ENCODE data around the gene TBX1. TPM values are rescaled to one million over a fixed set of nuclear protein-coding genes. Genes with fewer than 3 reads are reported as not detected.
A peak's percentile ranks its signal among the peaks of the same experiment; 100 is the strongest.
"Not testable (repeated sequence)": the region's sequence is repeated elsewhere in the genome, so short reads cannot be mapped to it uniquely, and the experiment has no call there.

The TBX1 gene
- total RNA-seq, 2 experiments from 2014 or later = not detected

DNA sequence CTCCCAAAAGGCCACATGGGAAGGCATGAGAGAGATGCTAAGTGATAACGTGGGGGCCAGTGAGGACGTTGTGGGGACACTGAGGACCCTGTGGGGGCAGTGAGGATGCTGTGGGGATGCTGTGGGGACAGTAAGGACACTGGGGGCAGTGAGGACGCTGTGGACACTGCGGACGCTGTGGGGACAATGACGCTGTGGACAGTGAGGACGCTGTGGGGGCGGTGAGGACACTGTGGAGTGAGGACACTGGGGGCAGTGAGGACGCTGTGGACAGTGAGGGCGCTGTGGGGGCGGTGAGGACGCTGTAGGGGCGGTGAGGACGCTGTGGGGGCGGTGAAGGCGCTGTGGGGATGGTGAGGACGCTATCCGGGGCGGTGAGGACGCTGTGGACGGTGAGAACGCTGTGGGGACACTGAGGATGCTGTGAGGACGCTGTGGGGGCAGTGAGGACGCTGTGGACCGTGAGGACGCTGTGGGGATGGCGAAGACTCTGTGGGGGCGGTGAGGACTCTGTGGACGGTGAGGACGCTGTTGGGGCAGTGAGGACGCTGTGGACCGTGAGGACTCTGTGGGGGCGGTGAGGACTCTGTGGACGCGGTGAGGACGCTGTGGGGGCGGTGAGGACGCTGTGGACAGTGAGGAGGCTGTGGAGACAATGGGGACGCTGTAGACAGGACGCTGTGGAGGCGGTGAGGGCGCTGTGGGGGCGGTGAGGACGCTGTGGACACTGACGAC, 35.5 kb upstream of the TBX1 start:
- intact Hi-C loops (cut with micrococcal nuclease) = no loop called here
- Mint-ChIP-seq H3K27ac (no peak overlapping the region), H3K4me3 (no peak overlapping the region), H3K36me3 (no peaks in the 10 kb centered on the region), H3K9me3 (no peaks in the 10 kb centered on the region), H3K4me1 (ENCODE audit: low read depth) (peaks cover 3% of the 10 kb centered on the region), H3K27me3 (peaks cover 37% of the 10 kb centered on the region)
- ChIA-PET POLR2A (no interaction called here), CTCF (no interaction called here)
- DNase-seq = no peak

DNA sequence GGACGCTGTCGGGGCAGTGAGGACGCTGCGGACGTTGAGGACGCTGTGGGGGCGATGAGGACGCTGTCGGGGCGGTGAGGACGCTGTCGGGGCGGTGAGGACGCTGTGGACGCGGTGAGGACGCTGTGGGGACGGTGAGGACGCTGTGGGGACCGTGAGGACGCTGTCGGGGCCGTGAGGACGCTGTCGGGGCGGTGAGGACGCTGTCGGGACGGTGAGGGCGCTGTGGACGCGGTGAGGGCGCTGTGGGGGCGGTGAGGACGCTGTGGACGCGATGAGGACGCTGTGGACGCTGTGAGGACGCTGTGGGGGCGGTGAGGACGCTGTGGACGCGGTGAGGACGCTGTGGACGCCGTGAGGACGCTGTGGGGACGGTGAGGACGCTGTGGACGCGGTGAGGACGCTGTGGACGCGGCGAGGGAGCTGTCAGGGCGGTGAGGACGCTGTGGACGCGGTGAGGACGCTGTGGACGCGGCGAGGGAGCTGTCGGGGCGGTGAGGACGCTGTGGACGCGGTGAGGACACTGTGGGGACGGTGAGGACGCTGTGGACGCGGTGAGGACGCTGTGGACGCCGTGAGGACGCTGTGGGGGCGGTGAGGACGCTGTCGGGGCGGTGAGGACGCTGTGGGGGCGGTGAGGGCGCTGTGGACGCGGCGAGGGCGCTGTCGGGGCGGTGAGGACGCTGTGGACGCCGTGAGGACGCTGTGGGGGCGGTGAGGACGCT, 34.4 kb upstream of the TBX1 start:
- POLR2A ChIA-PET; H3K9me3 Mint-ChIP-seq; H3K4me1 Mint-ChIP-seq (ENCODE audit: low read depth); H3K36me3 Mint-ChIP-seq; intact Hi-C loops (cut with micrococcal nuclease); H3K27ac Mint-ChIP-seq; H3K4me3 Mint-ChIP-seq; CTCF ChIA-PET; DNase-seq: not testable (repeated sequence)
- H3K27me3 Mint-ChIP-seq = peaks cover 28% of the 10 kb centered on the region

- Mint-ChIP-seq H3K9me3 (no peaks in the 10 kb centered on the region), H3K27me3 (peaks cover 20% of the 10 kb centered on the region), H3K27ac (no peak overlapping the region), H3K4me3 (no peak overlapping the region), H3K36me3 (no peaks in the 10 kb centered on the region), H3K4me1 (ENCODE audit: low read depth) (peaks cover 5% of the 10 kb centered on the region)
- DNase-seq = no peak
- POLR2A ChIA-PET = no interaction called here
- intact Hi-C loops (cut with micrococcal nuclease) = no loop called here
- CTCF ChIA-PET = no interaction called here
Observed at GRCh38 chr22:19727310-19728150, 33.0 kb upstream of the TBX1 start.

- POLR2A ChIA-PET = no interaction called here
- H3K27ac Mint-ChIP-seq = no peak overlapping the region
- CTCF ChIA-PET = interaction anchor here (5.6 kb wide), 1 partner anchor 184 kb away, joined by 159 read pairs; no protein-coding TSS in a partner anchor
Observed at GRCh38 chr22:19728271-19728670, 32.3 kb upstream of the TBX1 start.

GRCh38 chr22:19728836-19729235, 31.7 kb upstream of the TBX1 start:
- H3K27me3 Mint-ChIP-seq = peaks cover 12% of the 10 kb centered on the region

More at GRCh38 chr22:19728271-19728670, 32.3 kb upstream of the TBX1 start:
- Mint-ChIP-seq H3K4me3 (no peak overlapping the region), H3K27me3 (peaks cover 12% of the 10 kb centered on the region), H3K9me3 (no peaks in the 10 kb centered on the region), H3K36me3 (no peaks in the 10 kb centered on the region), H3K4me1 (ENCODE audit: low read depth) (peaks cover 5% of the 10 kb centered on the region)
- intact Hi-C loops (cut with micrococcal nuclease) = no loop called here
- no peak for DNase-seq

DNA sequence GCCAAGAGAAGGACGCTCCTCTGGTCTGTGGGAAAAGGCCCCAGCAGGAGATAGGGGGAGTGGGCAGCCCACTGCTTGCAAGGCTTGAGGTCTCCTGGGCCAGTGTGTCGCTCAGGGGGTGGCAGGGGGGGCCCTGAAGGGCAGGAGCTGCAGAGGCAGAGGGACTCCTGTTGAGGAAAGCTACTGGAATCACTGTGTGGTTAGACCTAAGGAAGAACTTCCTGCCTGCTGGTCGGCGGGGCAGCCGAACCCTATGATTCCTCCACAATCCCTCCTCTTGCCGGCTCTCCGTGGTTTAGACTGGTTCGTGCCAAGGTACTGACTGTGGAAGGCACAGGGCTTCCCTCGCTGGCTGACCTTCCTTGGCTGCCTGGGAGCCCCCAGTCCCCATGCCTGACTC, 31.1 kb upstream of the TBX1 start:
- Mint-ChIP-seq H3K4me1 (ENCODE audit: low read depth) (peaks cover 4% of the 10 kb centered on the region), H3K27ac (no peak overlapping the region)
- POLR2A ChIA-PET = no interaction called here

More at GRCh38 chr22:19728836-19729235, 31.7 kb upstream of the TBX1 start:
- Mint-ChIP-seq H3K4me1 (ENCODE audit: low read depth) (peaks cover 5% of the 10 kb centered on the region), H3K4me3 (no peak overlapping the region), H3K27ac (no peak overlapping the region), H3K9me3 (no peaks in the 10 kb centered on the region), H3K36me3 (no peaks in the 10 kb centered on the region)
- ChIA-PET POLR2A (no interaction called here), CTCF (interaction anchor here (5.6 kb wide), 1 partner anchor 183 kb away, joined by 159 read pairs; no protein-coding TSS in a partner anchor)
- intact Hi-C loops (cut with micrococcal nuclease) = no loop called here
- no peak for DNase-seq

DNA sequence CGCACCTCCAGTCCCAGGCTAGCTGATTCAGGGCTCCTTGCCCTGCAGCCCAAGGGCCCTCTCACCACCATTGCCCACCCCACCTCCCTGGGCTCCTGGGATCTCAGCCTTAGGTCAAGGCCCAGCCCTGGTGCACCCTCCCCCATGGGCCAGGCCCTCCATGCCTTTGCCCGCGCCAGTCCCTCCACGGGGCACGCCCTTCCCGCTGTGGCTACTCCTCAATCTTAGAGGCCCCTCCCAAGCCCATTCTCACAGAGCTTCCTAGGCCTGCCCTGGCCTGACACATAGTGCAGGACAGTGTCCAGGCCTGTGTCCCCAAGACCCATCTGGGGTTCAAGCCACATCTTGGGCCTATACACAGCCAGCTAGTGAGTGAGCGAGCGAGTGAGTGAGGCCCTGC, 30.4 kb upstream of the TBX1 start:
- no peak overlapping the region for H3K27ac Mint-ChIP-seq

More for the DNA sequence above, 31.1 kb upstream of the TBX1 start:
- CTCF ChIA-PET = interaction anchor here (1.2 to 5.6 kb wide), 13 partner anchors 10 to 316 kb away, joined by 3 to 159 read pairs (median 10); no protein-coding TSS in a partner anchor
- H3K27me3 Mint-ChIP-seq = peaks cover 11% of the 10 kb centered on the region
- no peaks in the 10 kb centered on the region for H3K9me3 Mint-ChIP-seq
- no peaks in the 10 kb centered on the region for H3K36me3 Mint-ChIP-seq
- H3K4me3 Mint-ChIP-seq = no peak overlapping the region
- intact Hi-C loops (cut with micrococcal nuclease) = no loop called here
- DNase-seq = no peak

DNA sequence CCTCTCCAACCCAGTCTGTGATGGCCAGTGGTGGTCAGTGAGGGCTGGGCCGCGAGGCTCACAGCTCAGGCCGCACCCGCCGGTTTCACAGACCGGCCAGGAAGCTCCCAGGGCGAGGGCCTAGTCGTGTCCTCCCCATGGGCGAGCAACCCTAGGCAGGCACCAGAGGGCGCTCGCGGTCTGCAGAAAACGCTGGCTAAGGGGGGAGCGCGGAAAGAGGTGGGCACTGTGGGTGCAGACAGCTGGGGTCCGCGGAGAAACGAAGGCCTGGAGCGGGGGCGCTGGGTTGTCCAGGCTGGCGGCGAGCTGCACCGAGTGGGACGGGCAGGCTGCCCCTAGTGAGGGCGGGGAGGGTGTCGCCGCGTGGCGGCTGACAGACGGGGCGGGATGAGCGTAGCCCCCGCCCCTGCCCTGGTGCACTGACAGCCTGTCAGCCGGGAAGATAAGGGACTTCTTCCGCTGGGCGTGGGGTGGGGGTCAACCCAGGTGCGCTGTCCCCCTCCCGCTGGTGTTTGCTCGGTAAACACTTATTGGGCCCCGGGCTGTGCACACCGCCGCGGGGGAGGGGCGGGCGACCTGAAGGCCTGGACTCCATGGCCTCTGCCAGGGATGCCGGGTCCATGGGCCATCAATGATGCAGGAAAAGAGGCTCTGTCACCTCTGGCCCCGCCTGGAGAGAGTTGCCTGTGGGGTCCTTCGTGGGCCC, 29.8 kb upstream of the TBX1 start:
- ChIA-PET CTCF (interaction anchor here (0.5 to 5.6 kb wide), 58 partner anchors 9 to 586 kb away, joined by 3 to 159 read pairs (median 5); partner anchors contain the start of genes COMT, ESS2, TBX1 and TXNRD2), POLR2A (interaction anchor here (1.0 kb wide), 1 partner anchor 125 kb away, joined by 3 read pairs; no protein-coding TSS in a partner anchor)
- Mint-ChIP-seq H3K27ac (no peak overlapping the region), H3K9me3 (no peaks in the 10 kb centered on the region), H3K4me3 (peak overlapping the region; percentile 64), H3K27me3 (peaks cover 1% of the 10 kb centered on the region), H3K4me1 (ENCODE audit: low read depth) (peaks cover 2% of the 10 kb centered on the region), H3K36me3 (no peaks in the 10 kb centered on the region)
- intact Hi-C loops (cut with micrococcal nuclease) = loop anchor here (1.0 to 5.0 kb wide), 4 partner anchors 36 to 216 kb away; no protein-coding TSS in a partner anchor
- DNase-seq = peak; percentile 87

More for the DNA sequence above, 30.4 kb upstream of the TBX1 start:
- POLR2A ChIA-PET = interaction anchor here (1.0 kb wide), 1 partner anchor 126 kb away, joined by 3 read pairs; no protein-coding TSS in a partner anchor
- Mint-ChIP-seq H3K4me3 (no peak overlapping the region), H3K9me3 (no peaks in the 10 kb centered on the region), H3K4me1 (ENCODE audit: low read depth) (peaks cover 2% of the 10 kb centered on the region), H3K36me3 (no peaks in the 10 kb centered on the region), H3K27me3 (peaks cover 4% of the 10 kb centered on the region)
- CTCF ChIA-PET = interaction anchor here (0.5 to 5.6 kb wide), 56 partner anchors 8 to 586 kb away, joined by 3 to 159 read pairs (median 5); partner anchors contain the start of genes COMT, ESS2, TBX1 and TXNRD2
- intact Hi-C loops (cut with micrococcal nuclease) = loop anchor here (1.0 to 5.0 kb wide), 4 partner anchors 37 to 217 kb away; no protein-coding TSS in a partner anchor
- no peak for DNase-seq

DNA sequence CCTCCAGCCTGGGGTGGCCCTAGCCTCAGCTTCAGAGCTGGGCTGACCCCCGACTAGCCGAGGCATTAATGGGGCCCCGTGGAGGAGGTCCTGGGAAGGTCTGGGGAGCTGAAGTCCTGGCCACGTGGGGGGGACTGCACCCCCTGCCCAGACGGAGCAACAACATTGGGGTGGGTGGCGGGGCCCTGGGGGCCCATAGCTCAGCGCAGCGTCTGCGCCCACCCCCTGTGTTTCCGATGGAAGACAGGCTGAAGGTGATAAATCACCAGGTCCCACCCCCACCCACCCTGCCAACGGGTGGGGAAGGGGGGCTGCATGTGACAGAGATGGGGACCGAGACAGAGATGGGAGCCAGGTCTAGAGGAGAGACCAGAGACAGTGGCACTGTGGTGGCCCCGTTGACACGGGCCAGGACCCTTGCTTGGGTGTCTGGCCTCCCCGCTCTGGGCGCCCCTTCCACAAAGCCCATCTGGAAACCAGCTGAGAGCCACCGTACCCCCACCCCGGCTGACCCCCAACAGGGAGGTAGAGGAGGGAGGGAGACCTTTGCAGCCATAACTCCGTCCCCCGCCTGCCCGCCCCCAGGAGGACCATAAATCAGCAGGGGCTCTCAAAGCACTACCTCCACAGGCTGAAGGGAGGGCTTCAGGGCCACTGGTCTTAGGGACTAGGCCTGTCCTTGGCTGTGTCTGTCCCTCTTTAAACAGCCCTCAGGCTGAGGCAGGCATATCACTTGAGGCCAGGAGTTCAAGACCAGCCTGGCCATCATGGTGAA, 29.0 kb upstream of the TBX1 start:
- ChIA-PET CTCF (interaction anchor here (0.5 to 5.6 kb wide), 28 partner anchors 8 to 360 kb away, joined by 3 to 159 read pairs (median 9); partner anchors contain the start of genes COMT and TXNRD2), POLR2A (no interaction called here)
- Mint-ChIP-seq H3K36me3 (no peaks in the 10 kb centered on the region), H3K4me3 (no peak overlapping the region), H3K27me3 (peaks cover 1% of the 10 kb centered on the region), H3K9me3 (no peaks in the 10 kb centered on the region), H3K4me1 (ENCODE audit: low read depth) (peaks cover 2% of the 10 kb centered on the region), H3K27ac (no peak overlapping the region)
- DNase-seq = no peak
- intact Hi-C loops (cut with micrococcal nuclease) = loop anchor here (2.0 to 5.0 kb wide), 3 partner anchors 36 to 215 kb away; no protein-coding TSS in a partner anchor

DNA sequence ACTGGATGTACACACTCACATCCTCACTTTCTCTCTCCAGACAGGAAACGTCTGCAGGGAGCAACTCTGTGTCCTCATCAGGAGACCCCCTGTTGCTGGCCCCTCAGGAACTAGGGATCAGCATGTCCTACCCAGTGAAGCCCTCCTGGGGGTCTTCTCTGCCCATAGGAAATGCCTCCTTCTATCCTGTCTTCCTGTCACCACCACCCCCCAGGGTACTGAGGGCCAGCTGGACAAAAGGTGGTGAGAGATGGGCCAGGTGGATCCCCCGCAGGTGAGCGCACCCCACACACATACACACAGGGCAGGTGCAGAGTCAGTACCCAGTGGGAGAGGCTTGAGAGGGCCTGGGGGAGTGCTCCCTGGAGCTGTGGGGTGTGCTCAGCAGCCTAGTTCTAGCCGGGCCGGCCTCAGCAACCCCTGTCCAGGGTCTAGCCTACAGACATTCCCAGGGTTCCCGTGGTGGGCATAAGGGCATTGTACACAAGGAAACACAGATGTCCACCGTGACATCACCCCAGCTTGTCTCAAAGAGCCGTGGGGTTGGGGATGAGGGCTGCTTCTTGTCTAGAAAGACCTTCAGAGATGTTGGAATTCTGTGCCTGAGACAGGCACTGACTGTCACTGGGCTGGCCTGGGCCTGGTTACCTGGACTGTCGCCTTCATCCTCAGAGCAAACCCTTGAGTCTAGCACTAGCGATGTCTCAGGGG, 28.0 kb upstream of the TBX1 start:
- POLR2A ChIA-PET = no interaction called here
- no peak overlapping the region for H3K27ac Mint-ChIP-seq
- CTCF ChIA-PET = interaction anchor here (1.2 to 5.6 kb wide), 4 partner anchors 170 to 359 kb away, joined by 3 to 159 read pairs (median 11); no protein-coding TSS in a partner anchor
- intact Hi-C loops (cut with micrococcal nuclease) = loop anchor here (5.0 kb wide), 2 partner anchors 35 to 160 kb away; no protein-coding TSS in a partner anchor
- no peak for DNase-seq
- no peaks in the 10 kb centered on the region for H3K9me3 Mint-ChIP-seq
- H3K4me3 Mint-ChIP-seq = no peak overlapping the region
- no peaks in the 10 kb centered on the region for H3K36me3 Mint-ChIP-seq
- peaks cover 1% of the 10 kb centered on the region for H3K27me3 Mint-ChIP-seq
- peaks cover 2% of the 10 kb centered on the region for H3K4me1 Mint-ChIP-seq (ENCODE audit: low read depth)
